ENCODE data around the gene SAMD9L. TPM values are rescaled to one million over a fixed set of nuclear protein-coding genes. Genes with fewer than 3 reads are reported as not detected.

SAMD9L gene
- total RNA-seq, 4 donors from 2014 or later: 7.2 to 28.8 (median 16.4) TPM

DNA sequence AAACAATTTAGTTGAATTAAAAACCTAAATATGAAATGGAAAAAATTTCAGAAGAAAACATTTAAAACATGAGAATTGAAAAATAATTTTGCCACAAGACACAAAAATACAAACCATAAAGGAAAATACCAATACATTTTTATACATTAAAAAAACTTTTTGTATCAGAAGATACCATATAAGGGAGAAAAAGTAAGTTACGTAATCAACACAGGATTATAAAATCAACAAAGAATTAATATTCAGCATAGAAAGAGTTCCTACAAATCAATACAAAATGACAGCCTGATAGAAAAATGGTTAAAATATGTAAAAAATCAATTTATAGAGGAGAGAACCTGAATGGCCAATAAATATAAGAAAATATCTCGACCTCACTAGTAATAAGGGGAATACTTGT lies 16.6 kb upstream of the SAMD9L start:
- Histone ChIP-seq H3K9me3 (no peaks in the 10 kb centered on the region), H3K27ac (no peak overlapping the region), H3K36me3 (no peaks in the 10 kb centered on the region), H3K4me1 (no peaks in the 10 kb centered on the region), H3K4me3 (no peak overlapping the region), H3K27me3 (no peaks in the 10 kb centered on the region)
- in situ Hi-C loops (cut with MboI; ENCODE audit: low pct_ligation_motif_present in 1 of 4, low pct_unique_long_range_greater_than_20kb in 1 of 4, low sequenced_read_pairs in 3 of 4): no loop called here
- DNase-seq: no peak
- TF ChIP-seq, protein P1, sequence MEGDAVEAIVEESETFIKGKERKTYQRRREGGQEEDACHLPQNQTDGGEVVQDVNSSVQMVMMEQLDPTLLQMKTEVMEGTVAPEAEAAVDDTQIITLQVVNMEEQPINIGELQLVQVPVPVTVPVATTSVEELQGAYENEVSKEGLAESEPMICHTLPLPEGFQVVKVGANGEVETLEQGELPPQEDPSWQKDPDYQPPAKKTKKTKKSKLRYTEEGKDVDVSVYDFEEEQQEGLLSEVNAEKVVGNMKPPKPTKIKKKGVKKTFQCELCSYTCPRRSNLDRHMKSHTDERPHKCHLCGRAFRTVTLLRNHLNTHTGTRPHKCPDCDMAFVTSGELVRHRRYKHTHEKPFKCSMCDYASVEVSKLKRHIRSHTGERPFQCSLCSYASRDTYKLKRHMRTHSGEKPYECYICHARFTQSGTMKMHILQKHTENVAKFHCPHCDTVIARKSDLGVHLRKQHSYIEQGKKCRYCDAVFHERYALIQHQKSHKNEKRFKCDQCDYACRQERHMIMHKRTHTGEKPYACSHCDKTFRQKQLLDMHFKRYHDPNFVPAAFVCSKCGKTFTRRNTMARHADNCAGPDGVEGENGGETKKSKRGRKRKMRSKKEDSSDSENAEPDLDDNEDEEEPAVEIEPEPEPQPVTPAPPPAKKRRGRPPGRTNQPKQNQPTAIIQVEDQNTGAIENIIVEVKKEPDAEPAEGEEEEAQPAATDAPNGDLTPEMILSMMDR (IDR thresholded peaks at IDR 0.05): no peak
- TF ChIP-seq EP300 (IDR thresholded peaks at IDR 0.05; ENCODE audit: low read depth) (no peak), POLR2A (IDR thresholded peaks at IDR 0.05) (no peak), POLR2AphosphoS5 (IDR thresholded peaks at IDR 0.05) (no peak)
- intact Hi-C loops (cut with DNase I; ENCODE audit: low total_unique reads): no loop called here
- 90 to 92% methylated on average over 2 of the region's 2 CpGs for WGBS, 2 donors (ENCODE audit: low coverage in 1 of 2)

DNA sequence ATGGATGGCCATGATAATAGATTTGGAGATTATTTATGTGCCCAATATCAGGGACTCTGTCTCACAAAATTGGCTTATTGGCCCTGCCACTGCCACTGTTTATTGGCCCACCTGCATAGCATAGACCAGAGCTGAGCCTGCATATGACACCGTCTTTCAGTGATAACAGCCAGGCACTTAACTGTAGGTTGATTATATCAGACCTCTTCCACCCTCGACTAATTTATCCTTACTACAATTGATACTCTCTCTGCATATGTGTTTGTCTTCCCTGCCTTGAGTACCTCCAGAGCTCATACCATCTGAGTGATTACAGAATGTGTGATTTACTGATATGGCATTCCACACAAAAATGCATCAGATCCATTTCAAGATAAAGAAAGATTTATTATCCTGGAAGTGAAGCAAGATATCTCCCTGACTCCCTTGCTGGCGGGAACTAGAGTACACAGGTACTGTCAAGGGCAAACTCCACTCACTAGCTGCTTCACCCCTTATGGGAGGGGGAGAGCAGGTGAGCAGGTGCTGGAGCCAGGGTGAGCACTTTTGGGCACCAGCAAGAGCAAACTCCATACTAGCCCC lies 13.1 kb upstream of the SAMD9L start:
- no peak for TF ChIP-seq POLR2AphosphoS5 (IDR thresholded peaks at IDR 0.05)
- TF ChIP-seq, protein P1 (IDR thresholded peaks at IDR 0.05): no peak
- no peak for TF ChIP-seq EP300 (IDR thresholded peaks at IDR 0.05; ENCODE audit: low read depth)
- no peak for TF ChIP-seq POLR2A (IDR thresholded peaks at IDR 0.05)
- in situ Hi-C loops (cut with MboI; ENCODE audit: low pct_ligation_motif_present in 1 of 4, low pct_unique_long_range_greater_than_20kb in 1 of 4, low sequenced_read_pairs in 3 of 4) (no loop called here), intact Hi-C loops (cut with DNase I; ENCODE audit: low total_unique reads) (no loop called here)
- no peaks in the 10 kb centered on the region for H3K4me1 ChIP-seq
- H3K27ac ChIP-seq: no peak overlapping the region
- no peaks in the 10 kb centered on the region for H3K27me3 ChIP-seq
- no peaks in the 10 kb centered on the region for H3K36me3 ChIP-seq
- H3K9me3 ChIP-seq: no peaks in the 10 kb centered on the region
- 14 to 47% methylated on average over 1 to 3 of the region's 3 CpGs for WGBS, 2 donors (ENCODE audit: low coverage in 1 of 2)
- DNase-seq: no peak
- H3K4me3 ChIP-seq: no peak overlapping the region

DNA sequence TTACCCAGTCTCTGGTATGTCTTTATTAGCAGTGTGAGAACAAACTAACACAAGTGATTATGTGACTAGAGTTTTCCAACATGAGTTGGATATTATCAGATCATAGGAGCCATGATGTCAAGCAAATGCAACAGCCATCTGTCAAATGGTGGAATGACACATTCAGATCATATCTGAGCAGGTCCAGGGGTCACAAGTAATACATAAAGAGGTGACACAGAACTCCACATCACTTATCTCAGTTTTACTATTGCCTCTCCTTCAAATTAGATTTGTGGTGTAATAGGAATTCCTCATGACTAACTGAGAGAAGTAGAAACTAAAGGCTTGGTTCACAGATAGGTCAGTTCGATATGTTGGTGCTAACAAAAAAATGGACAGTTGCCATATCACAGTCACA lies 12.2 kb upstream of the SAMD9L start:
- in situ Hi-C loops (cut with MboI; ENCODE audit: low pct_ligation_motif_present in 1 of 4, low pct_unique_long_range_greater_than_20kb in 1 of 4, low sequenced_read_pairs in 3 of 4) (no loop called here), intact Hi-C loops (cut with DNase I; ENCODE audit: low total_unique reads) (no loop called here)
- H3K27ac ChIP-seq: no peak overlapping the region
- 52% methylated on average over 1 of the region's 1 CpG; no CpG with 5 or more reads in 1 of the 2 donors for WGBS, 2 donors (ENCODE audit: low coverage in 1 of 2)
- H3K27me3 ChIP-seq: no peaks in the 10 kb centered on the region
- no peaks in the 10 kb centered on the region for H3K36me3 ChIP-seq
- no peak overlapping the region for H3K4me3 ChIP-seq
- H3K9me3 ChIP-seq: no peaks in the 10 kb centered on the region
- H3K4me1 ChIP-seq: no peaks in the 10 kb centered on the region
- TF ChIP-seq EP300 (IDR thresholded peaks at IDR 0.05; ENCODE audit: low read depth) (no peak), POLR2A (IDR thresholded peaks at IDR 0.05) (no peak), POLR2AphosphoS5 (IDR thresholded peaks at IDR 0.05) (no peak)
- TF ChIP-seq, protein P1 (IDR thresholded peaks at IDR 0.05): no peak
- no peak for DNase-seq

DNA sequence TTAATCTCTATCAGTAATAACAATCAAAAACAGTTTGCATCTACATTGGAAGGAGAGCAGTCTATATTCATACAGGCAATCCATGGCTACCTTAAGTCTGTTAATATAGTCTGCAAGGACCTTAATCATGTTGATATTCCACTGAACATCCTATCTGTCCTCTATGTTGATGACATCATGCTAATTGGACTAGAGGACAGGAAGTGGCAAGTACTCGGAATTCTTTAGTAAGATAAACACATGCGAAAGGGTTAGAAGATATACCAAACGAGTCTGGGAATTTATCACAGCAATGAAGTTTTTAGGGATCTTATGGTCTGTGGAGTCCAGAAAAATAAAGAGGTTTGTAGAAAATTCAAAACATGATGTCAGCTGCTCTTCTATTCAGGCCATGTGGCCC lies 11.3 kb upstream of the SAMD9L start:
- no peaks in the 10 kb centered on the region for H3K4me1 ChIP-seq
- 67 to 74% methylated on average over 3 of the region's 3 CpGs for WGBS, 2 donors (ENCODE audit: low coverage in 1 of 2)
- in situ Hi-C loops (cut with MboI; ENCODE audit: low pct_ligation_motif_present in 1 of 4, low pct_unique_long_range_greater_than_20kb in 1 of 4, low sequenced_read_pairs in 3 of 4) (no loop called here), intact Hi-C loops (cut with DNase I; ENCODE audit: low total_unique reads) (no loop called here)
- H3K36me3 ChIP-seq: no peaks in the 10 kb centered on the region
- no peak overlapping the region for H3K4me3 ChIP-seq
- H3K27ac ChIP-seq: no peak overlapping the region
- no peaks in the 10 kb centered on the region for H3K9me3 ChIP-seq
- no peaks in the 10 kb centered on the region for H3K27me3 ChIP-seq
- TF ChIP-seq POLR2AphosphoS5 (IDR thresholded peaks at IDR 0.05): no peak
- no peak for DNase-seq

DNA sequence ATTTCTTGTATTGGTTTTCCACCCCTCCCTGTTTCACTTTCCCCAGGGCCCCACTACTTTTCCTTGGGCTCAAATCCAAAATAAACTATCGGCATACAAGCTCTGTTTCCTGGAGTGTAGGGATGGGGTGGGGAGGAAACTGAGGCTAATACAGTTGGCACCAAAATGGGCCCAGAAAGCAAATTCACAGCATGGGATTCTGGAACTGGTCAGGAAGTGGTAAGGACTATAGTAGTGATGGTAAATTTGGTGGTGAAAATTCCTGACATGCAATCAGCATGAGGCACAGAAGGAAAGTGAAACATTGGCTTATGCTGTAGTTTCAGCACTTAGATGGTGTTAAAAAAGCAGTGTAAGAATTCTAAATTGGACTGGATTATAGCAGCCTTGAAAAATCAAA lies 8.7 kb upstream of the SAMD9L start:
- no peak overlapping the region for H3K4me3 ChIP-seq
- in situ Hi-C loops (cut with MboI; ENCODE audit: low pct_ligation_motif_present in 1 of 4, low pct_unique_long_range_greater_than_20kb in 1 of 4, low sequenced_read_pairs in 3 of 4) (no loop called here), intact Hi-C loops (cut with DNase I; ENCODE audit: low total_unique reads) (no loop called here)
- TF ChIP-seq EP300 (IDR thresholded peaks at IDR 0.05; ENCODE audit: low read depth): no peak
- TF ChIP-seq POLR2AphosphoS5 (IDR thresholded peaks at IDR 0.05): no peak
- TF ChIP-seq, protein P1 (IDR thresholded peaks at IDR 0.05): no peak
- no peak for TF ChIP-seq POLR2A (IDR thresholded peaks at IDR 0.05)
- no peaks in the 10 kb centered on the region for H3K36me3 ChIP-seq
- H3K27me3 ChIP-seq: no peaks in the 10 kb centered on the region
- no peaks in the 10 kb centered on the region for H3K9me3 ChIP-seq
- no peak overlapping the region for H3K27ac ChIP-seq
- WGBS, 2 donors (ENCODE audit: low coverage in 1 of 2): 43 to 50% methylated on average over 1 of the region's 1 CpG
- DNase-seq: no peak
- H3K4me1 ChIP-seq: no peaks in the 10 kb centered on the region
